HepG2 (cell line): ENCODE measurements around the gene KRTAP10-10. TPM values are rescaled to one million over a fixed set of nuclear protein-coding genes. Genes with fewer than 3 reads are reported as not detected.

Source experiments
- ATAC-seq: fragments of 200-7000 bp; cut with Tn5 transposase; 3 replicates; pipeline ENCODE4 v1.9.1; 2020; ENCODE audit warnings: mild to moderate bottlenecking, moderate library complexity
- BruUV-seq: library from RNA; stranded (reverse); fragments of 400-500 nt; replicated peaks from 2 replicates; lab custom pipeline; 2021; lab: Mats Ljungman, UMichigan
- CTCF ChIA-PET: fragments of 300-600 bp; formaldehyde crosslinking; extraction: SDS; loops from one replicate; lab custom pipeline; 2021; ENCODE audit warnings: low total read pairs, inconsistent platforms, low intra/inter-chr PET ratio; lab: Yijun Ruan, JAX
- POLR2A ChIA-PET: fragments of 350-600 bp; sonication (Branson Sonifier 250); formaldehyde crosslinking; loops from one replicate; lab custom pipeline; 2020; ENCODE audit warnings: antibody characterized with exemption, inconsistent platforms; lab: Yijun Ruan, JAX
- DNase-seq: peaks from one replicate; pipeline ENCODE4 v3.0.0-alpha.2; 2015; ENCODE audit warnings: low spot score
- FAIRE-seq: peaks from 3 replicates; lab custom pipeline; 2011; peaks lifted over from hg19 to GRCh38; lab: Jason Lieb, UNC
- H2AFZ ChIP-seq: one replicate; pipeline ENCODE4 v1.6.1; 2011; ENCODE audit warnings: low read length, inconsistent platforms
- H3K27ac ChIP-seq: fragments of 300-600 bp; 3 replicates; pipeline ENCODE4 v1.8.0; 2011; ENCODE audit warnings: mixed run types, mild to moderate bottlenecking, mixed read lengths, low read length, inconsistent platforms; ENCODE audit not compliant: insufficient read depth; ENCODE audit errors: extremely low read length
- H3K27me3 ChIP-seq, 2 experiments: fragments of 200-600 bp in 1 of 2; 2 replicates in 1 of 2; 3 replicates in 1 of 2; pipeline versions ENCODE4 v1.6.0 to v1.8.0; 2011; ENCODE audit warnings: low read length in 2 of 2, mild to moderate bottlenecking in 2 of 2, moderate library complexity in 2 of 2, inconsistent platforms in 1 of 2; ENCODE audit not compliant: insufficient read depth in 2 of 2, control insufficient read depth in 1 of 2
- H3K36me3 ChIP-seq, 2 experiments: fragments of 200-600 bp in 1 of 2; replicated peaks in 1 of 2; 2 replicates in 1 of 2; 3 replicates in 1 of 2; pipeline versions ENCODE4 v1.5.1 to v1.8.0; 2011; ENCODE audit warnings: low read length in 2 of 2, inconsistent platforms in 1 of 2; ENCODE audit not compliant: insufficient read depth in 2 of 2, control insufficient read depth in 1 of 2
- H3K4me1 ChIP-seq: 2 replicates; pipeline ENCODE4 v1.5.1; 2012; ENCODE audit warnings: low read length, inconsistent platforms; ENCODE audit not compliant: insufficient read depth
- H3K4me2 ChIP-seq: 2 replicates; pipeline ENCODE4 v1.6.0; 2011; ENCODE audit warnings: low read depth, low read length, inconsistent platforms
- H3K4me3 ChIP-seq, 3 experiments: fragments of 200-600 bp in 1 of 3; sonication (generic), shearing (Covaris generic) in 1 of 3; replicated peaks in 1 of 3; 2 replicates each; pipeline ENCODE4 v1.5.1; 2011 to 2016; ENCODE audit warnings: low read length in 3 of 3, inconsistent platforms in 2 of 3, low read depth in 2 of 3, mild to moderate bottlenecking in 2 of 3, control low read depth in 1 of 3, mixed read lengths in 1 of 3; ENCODE audit not compliant: insufficient read depth in 1 of 3
- H3K79me2 ChIP-seq: one replicate; pipeline ENCODE4 v1.6.1; 2011; ENCODE audit warnings: low read length, inconsistent platforms; ENCODE audit not compliant: insufficient read depth
- H3K9ac ChIP-seq: 2 replicates; pipeline ENCODE4 v1.6.0; 2011; ENCODE audit warnings: mild to moderate bottlenecking, low read depth, low read length, inconsistent platforms; ENCODE audit not compliant: insufficient read depth
- H3K9me3 ChIP-seq: 2 replicates; pipeline ENCODE4 v1.5.1; 2012; ENCODE audit warnings: mild to moderate bottlenecking, low read length
- H4K20me1 ChIP-seq: 2 replicates; pipeline ENCODE4 v1.6.0; 2011; ENCODE audit warnings: inconsistent platforms, mild to moderate bottlenecking, low read length, moderate library complexity; ENCODE audit not compliant: insufficient read depth
- GZF1 ChIP-seq: sonication (generic); formaldehyde crosslinking; IDR thresholded peaks from 2 replicates; pipeline ENCODE4 v1.5.1; 2020; ENCODE audit warnings: mild to moderate bottlenecking, missing genetic modification reagents
- KDM1A ChIP-seq: IDR thresholded peaks from 2 replicates; pipeline ENCODE4 v1.6.1; 2016; ENCODE audit warnings: missing compliant biosample characterization
- STAT6 ChIP-seq: sonication (generic); formaldehyde crosslinking; IDR thresholded peaks from 2 replicates; pipeline ENCODE4 v1.4.0; 2020; ENCODE audit warnings: missing genetic modification reagents, mild to moderate bottlenecking, borderline replicate concordance
- WGBS: methylation state at CpG from one replicate; pipeline ENCODE4 v1.1.6; 2017; ENCODE audit warnings: low lambda C conversion rate; 5-methylcytosine and 5-hydroxymethylcytosine counted together
- in situ Hi-C: cut with HindIII; loops from 2 replicates; pipeline ENCODE4 v1.10.0; 2017; ENCODE audit warnings: low pct_unique_long_range_greater_than_20kb; ENCODE audit not compliant: extremely low pct_ligation_motif_present
- intact Hi-C: fragments of 100-400 bp; cut with micrococcal nuclease; formaldehyde crosslinking; loops from one replicate; pipeline ENCODE4 v1.10.0; 2022; ENCODE audit not compliant: unreplicated experiment
- polyA plus RNA-seq, 8 experiments: library from polyadenylated mRNA; depleted of rRNA in 3 of 8; stranded (reverse) in 7 of 8; unstranded in 1 of 8; fragments of >200 nt; fragmentation: Illumina TruSeq in 4 of 8; extraction: Trizol in 4 of 8; gene quantifications; 2 replicates each; pipeline versions ENCODE4 v1.2.1 to v1.2.3, GENCODE V29; 2011 to 2016; ENCODE audit warnings: low read depth in 4 of 8, missing spikeins in 1 of 8, mixed read lengths in 1 of 8; ENCODE audit not compliant: insufficient read depth in 1 of 8
- total RNA-seq, 5 experiments: library from RNA; depleted of rRNA; stranded (reverse); fragments of >200 nt; fragmentation: Illumina TruSeq; extraction: Trizol; gene quantifications; 2 replicates each; pipeline ENCODE4 v1.2.3, GENCODE V29; 2016; ENCODE audit warnings: low read depth in 1 of 5

The KRTAP10-10 gene
- total and polyA plus RNA-seq, 2 of the 13 experiments (the other 11 are each of a cell fraction or from before 2014, with no cell fraction given) = not detected

GRCh38 chr21:44657635-44658540 lies 20.7 kb downstream of the KRTAP10-10 start, which contains the start of gene KRTAP12-3 (continued):
- no peak for TF ChIP-seq STAT6 (CRISPR knock-in tag)
- TF ChIP-seq, all 625 proteins: peak for 2

- POLR2A ChIA-PET = no interaction called here
- ATAC-seq = no peak
- no peak for TF ChIP-seq GZF1 (CRISPR knock-in tag)
- no peak for TF ChIP-seq KDM1A (CRISPR knock-in tag)
- H3K79me2 ChIP-seq = no peaks in the 10 kb centered on the region
- DNase-seq = no peak
- H2AFZ ChIP-seq = no peak overlapping the region
- no peaks in the 10 kb centered on the region for H4K20me1 ChIP-seq
- no peak overlapping the region for H3K4me3 ChIP-seq
- FAIRE-seq = no peak
- H3K9ac ChIP-seq = no peak overlapping the region
- CTCF ChIA-PET = no interaction called here
- H3K4me2 ChIP-seq = no peak overlapping the region
- H3K27ac ChIP-seq = no peak overlapping the region
- H3K9me3 ChIP-seq = peaks cover 4% of the 10 kb centered on the region; the same call in 1 of the 2 replicates
- H3K27me3 ChIP-seq = peaks cover 3 to 9% of the 10 kb centered on the region in 2 experiments; a peak in 2 of 5 replicates
- BruUV-seq = no TSS peak
- intact Hi-C loops = no loop called here
- H3K4me1 ChIP-seq = peaks cover 9% of the 10 kb centered on the region; the same call in 1 of the 2 replicates
- in situ Hi-C loops = no loop called here
- H3K36me3 ChIP-seq = no peaks in the 10 kb centered on the region
- 39% methylated on average over 5 of the region's 5 CpGs for WGBS
These were observed 21.4 kb downstream of the KRTAP10-10 start for GRCh38 chr21:44658541-44658910.
